GM21423 (cell line): ENCODE results near the gene POLR3K.
A peak's percentile ranks its signal among the peaks of the same experiment; 100 is the strongest.

ENCODE experiments used
- ATAC-seq: cut with Tn5 transposase; IDR thresholded peaks from one replicate; pipeline ENCODE4 v1.9.1; 2021; ENCODE audit warnings: mild to moderate bottlenecking, moderate library complexity; ENCODE audit not compliant: unreplicated experiment

The POLR3K gene

DNA sequence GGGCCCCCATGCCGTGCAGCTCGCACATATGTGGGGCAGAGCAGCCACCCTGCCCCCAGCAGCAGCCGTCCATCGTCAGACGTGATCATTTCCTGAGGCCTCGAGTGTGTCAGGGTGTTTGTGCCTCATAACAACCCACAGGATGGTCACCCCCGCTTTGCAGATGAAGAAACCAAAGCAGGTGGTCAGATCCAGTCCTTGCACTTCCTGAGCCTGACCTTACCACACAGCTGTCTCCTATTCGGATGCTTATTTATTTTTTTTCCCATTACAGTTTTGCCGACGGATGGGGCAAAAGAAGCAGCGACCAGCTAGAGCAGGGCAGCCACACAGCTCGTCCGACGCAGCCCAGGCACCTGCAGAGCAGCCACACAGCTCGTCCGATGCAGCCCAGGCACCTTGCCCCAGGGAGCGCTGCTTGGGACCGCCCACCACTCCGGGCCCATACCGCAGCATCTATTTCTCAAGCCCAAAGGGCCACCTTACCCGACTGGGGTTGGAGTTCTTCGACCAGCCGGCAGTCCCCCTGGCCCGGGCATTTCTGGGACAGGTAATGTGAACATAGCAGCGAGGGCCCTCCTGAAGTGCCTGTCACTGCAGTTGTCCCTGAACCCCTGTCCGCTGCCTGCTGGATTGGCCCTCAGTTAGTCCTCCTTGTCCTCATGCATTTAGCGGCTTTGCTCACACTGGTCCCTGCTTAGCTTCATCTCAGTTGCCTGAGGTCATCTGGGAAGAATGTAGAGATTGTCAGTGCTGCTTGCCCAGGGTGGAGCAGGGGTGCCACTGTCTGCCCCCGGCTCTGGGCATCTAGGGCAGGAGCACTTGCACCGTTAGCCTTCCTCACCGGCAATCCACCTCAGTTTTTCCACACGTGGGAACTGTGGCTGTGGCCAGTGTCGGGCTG is 26.0 kb upstream of the POLR3K start:
- no peak for ATAC-seq

DNA sequence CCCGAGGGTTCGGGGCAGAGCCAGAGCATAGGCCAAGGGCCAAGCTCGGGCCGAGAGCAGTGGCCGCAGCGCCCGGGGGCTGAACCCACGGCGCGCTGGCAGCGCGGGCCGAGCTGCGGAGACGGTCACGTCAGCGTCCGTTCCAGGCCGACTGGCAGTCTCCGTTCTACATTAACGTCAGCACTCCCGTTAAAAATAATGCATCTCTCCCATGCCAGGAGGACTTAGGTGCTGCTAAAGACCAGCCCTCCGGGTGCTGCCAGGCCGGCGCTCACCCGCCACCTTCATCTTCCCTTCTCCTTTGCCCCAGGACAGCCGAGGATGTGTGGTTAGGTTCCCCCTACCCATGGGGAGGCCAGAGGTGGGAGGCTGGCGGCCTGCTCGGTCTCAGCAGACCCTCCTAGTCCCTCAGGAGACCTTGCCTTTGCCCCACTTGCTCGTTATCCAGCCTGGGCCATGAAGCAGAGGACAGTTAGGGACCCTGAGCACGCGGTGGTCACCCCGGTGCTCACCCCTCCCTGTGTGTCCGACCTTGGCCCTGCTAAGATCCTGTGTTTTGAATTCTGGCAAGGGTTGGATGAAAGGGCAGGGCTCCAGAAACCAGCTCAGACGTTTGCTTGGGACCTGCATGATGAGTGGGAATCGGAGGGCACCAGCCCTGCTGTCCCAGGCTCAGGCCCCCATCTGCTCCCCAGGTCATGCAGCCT is 25.2 kb upstream of the POLR3K start:
- peak; percentile 19 for ATAC-seq

DNA sequence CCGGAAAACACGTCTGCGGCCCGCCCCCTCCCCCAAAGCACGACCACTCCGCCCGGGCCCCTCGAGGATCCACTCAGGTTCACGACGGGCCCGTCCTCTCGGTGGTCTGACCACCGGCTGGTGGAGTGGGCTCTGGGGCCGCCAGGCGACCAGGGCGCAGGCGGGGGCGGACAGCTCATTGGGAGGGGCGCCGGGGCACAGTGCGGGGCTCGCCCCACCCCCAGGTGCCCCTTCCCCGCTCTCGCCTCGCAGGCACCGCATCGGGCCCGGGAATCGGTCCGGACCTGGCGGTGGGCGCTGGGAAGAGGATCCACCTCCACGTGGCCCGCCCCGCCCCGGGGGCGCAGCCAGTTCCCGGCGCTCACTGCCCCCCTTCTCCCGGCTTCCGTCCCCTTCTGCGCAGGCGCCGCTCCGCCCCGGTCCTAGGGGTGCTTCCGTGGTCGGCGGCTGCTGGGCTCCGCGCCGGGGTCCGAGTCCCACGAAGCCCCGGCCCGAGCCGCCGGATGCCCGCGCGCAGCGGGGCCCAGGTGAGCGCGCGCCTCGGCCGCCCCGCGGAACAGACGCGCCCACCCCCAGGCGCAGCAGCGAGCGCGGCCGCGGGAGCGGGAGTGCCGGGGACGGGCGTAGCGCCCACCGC is 24.5 kb upstream of the POLR3K start, which contains the start of gene MPG:
MPG (plus strand) TSS at position 419 of the 637 bp plus-strand sequence; CDS start at position 504, 85 bp downstream.
- peak; percentile 60 for ATAC-seq

DNA sequence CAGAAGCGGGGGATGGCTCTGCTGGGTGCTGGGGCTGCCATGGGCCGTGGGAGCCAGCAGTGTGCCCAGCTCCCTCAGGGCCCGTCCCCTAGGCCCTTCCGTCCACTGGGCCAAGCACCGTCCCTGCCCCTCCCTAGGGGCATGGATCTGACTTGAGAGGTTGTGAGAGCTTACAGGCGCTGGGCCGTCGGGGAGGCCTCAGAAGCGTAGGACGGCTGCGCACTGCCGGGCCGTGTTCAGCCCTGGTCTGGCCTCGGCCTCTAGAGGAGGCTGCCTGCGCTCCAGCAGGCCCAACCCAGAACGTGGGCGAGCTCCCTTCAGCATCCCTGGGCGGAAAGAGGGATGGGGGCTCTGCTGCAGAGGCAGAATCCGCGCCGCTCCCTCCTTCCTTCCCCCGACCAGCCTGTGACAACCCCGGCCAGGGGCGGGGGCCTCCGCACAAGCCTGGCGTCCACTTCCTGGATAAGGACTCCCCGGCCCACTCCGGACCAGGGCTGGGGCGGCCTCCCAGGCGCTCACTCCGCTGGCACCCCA is 23.9 kb upstream of the POLR3K start:
- peak; percentile 12 for ATAC-seq

DNA sequence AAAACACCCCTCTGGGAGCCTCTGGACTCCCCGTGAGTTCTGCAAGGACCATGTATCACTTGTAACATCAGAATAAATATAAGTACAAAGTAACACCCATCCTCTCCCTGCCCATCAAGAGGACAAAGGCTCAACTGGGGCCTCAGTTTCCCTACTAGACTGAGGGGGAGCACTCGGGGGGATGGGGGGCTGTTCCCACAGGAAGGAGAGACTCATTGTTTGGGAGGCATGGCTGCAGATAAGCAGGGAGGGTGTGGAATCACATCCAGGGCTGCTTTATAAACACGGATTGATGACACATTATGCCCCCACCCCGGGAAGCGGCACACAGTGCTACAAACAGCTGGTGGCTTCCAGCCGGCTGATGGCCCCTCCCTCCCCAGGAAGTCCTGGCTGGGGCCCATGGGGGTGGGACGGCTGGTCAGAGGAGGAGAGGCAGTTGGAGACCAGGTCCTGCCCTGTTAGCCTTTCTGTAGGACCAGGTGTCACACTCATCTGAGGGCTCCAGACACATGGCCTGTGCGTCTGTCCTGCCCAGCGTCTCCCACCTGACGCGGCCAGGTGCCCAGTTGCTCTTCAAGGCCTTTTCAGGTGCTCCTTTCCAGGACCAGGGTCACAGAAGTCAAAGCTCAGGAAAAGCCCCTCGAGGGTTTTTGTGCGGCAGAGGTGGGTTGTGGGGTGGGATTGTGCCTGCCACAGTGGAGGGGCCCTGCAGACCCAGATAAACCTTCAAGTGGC is 23.3 kb upstream of the POLR3K start:
- no peak for ATAC-seq

DNA sequence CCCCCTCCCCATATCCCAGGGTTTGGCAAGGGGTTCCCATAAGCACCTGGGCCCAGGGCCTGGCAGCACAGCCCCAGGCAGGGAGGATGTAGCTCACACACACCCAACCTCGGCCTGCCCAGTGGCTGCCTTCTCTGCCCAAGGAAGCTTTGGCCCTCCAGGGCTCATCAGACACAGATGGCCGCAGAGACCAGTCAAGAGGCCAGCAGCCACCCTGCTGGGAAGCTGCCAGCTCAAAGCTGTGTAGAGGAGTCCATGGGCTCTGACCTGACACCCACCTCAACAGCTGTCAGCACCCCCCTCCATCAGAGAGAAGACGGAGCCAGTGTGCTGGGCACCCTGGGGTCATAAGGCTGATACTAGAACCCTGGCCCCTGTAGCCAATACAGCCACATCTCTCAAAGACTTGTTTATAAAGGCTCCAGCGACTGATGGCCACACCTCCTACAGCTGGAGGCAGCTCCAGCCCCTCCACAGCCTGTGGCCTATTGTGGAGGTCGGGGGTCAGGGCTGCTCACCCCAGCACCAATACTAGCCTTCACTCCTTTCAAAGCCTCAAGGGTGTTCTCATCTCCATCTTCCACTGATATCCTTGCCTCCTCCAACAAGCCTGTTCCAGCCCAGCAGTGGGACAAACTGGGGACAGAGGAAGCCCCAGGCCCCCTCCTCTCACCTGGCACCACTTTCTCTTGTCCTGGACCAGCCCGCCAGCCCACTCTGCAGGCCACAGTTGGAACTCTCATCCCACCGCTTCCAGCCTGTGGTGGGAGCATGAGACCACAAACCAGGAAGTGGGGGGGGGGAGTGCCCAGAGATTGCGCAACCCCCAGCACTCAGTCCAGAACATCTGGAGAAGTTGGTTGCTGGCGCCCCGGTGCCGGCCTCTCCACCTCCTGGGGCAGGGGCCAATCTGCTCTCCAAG is 22.4 kb upstream of the POLR3K start:
- ATAC-seq: no peak

DNA sequence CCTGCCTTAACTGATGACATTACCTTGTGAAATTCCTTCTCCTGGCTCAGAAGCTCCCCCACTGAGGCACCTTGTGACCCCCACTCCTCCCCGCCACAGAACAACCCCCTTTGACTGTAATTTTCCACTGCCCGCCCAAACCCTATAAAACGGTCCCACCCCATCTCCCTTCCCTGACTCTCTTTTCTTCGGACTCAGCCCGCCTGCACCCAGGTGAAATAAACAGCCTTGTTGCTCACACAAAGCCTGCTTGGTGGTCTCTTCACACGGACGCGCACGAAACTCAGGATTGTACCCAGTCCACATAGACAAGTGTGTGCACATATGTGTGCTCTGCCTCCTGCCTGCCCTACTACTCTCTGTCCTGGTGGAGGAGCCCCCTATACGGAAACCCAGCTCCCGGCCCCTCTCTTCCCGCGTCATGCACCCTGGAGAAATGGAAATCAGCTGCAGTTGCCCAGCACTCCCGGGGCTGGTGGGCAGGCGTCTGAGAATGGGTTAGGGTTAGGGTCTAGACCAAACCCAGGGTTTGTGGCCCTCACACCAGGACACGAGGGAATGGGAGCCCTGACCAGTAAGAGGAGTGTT is 21.4 kb upstream of the POLR3K start:
- ATAC-seq: no peak

DNA sequence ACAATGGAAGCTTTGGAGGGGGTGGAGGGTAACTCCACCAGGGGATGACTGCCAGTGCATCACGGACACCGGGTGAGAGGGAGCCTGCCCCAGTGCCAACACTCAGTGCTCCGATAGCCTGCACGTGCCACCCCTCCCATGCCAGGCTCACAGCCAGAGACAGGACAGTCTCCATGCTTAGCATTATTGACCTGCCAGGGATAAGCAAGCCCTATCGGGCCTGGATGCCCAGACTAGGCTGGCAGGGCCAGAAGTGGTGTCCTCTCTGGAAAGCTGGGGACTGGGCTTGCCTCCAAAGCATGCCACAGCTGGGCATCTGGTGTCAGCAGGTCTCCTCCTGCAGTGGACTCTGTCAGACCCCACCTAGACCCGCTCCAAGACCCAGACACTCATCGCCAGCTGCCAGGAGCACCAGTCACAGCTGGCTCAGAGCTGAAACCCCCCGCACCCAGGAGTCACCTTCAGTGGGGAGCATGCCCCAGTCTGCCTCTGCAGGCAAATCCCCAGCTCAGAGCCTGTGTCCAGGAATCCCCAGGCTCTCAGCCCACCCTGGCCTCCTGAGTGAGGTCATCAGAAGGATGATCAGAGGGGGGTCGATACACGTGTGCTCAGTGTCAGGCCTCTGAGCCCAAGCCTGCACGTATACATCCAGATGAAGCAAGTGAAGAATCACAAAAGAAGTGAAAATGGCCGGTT is 20.8 kb upstream of the POLR3K start:
- ATAC-seq: no peak

DNA sequence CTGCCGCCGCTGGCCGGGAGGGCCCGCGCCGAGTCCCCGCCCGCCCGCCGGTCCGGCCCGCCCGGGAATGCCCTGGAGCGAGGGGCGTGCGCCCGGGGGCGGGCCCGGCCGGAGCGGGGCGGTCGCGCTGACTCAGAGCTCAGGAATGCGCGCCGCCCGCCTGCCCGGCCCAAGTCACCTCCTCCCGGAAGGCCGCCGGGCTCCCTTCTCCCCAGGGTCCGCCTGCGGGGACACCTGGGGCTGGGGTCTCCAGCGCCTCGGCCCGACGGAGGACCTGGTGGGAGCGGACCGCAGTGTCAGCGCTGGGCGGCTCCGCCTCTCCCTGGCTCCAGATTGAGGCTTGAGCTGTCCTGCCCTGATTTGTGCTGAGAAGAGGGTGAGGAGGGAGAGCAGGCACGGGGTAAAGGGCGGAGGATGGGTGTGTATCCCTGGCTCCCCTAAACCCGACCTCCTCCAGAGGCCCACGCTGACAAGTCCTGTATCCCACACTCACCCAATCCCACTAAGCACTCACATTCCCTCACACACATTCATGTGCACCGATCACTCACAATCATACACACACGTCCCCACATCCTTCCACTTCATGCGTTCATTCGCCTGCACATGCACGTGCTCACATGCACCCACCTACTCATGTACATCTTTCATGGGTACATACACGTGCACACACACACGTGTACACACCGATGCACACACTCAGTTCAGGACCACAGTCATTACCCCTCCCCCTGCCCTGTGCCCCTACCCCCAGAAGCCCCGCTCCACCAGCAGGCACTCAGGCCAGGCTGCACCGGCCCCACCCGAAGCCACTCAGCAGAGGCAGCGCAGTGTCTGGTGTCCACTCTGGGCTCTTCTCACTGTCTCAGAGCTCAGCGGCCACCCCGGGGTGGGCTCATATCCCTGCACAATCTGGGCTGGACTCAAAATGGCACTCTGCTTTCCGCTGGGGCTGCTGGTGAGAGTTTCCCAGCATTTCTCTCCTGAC is 19.4 kb upstream of the POLR3K start, which contains the start of gene RHBDF1:
RHBDF1 (minus strand) TSS at position 71 of the 988 bp plus-strand sequence. CDS start 7,616 bp downstream, outside the sequence.
- ATAC-seq: no peak

DNA sequence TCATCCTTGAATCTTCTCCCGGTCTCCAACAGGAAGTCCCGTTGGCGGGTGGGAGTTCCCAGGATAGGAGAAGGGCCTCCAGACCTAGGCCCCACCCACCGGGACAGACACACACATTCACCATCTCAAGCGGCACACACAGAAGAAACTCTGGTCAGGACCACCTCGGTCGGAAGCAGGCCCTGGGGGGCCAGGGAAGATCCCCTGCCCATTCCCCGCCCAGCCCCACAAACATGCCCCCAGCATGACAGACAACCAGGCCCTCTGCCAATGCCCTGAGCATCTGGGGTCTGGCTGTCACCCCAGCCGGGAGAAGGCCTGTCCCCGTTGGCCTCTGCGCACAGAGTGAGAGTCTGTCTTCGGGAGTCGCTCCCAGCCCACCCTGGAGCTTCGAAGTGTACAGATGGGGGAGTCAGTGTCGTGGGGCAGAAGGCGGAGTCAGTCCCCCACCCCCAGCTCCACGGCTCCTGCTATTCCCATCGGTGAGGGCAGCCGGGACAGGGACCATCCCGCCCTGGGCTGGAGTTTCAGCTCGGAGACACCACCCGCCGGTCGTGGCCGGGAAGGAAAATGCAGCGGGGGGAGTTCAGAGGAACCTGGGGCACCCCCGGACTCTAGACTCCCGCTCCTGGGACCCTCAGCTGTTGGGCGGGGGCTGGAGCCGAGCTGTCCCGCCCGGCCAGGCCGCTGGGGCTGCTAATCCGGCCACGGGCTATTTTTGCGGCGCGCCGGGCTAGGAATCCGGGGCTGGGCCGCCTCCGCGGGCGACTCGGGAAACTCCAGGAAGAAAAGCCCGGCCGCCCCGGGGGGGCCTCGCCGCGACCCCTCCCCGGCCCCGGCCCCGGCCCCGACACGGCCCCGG is 18.4 kb upstream of the POLR3K start:
- no peak for ATAC-seq

DNA sequence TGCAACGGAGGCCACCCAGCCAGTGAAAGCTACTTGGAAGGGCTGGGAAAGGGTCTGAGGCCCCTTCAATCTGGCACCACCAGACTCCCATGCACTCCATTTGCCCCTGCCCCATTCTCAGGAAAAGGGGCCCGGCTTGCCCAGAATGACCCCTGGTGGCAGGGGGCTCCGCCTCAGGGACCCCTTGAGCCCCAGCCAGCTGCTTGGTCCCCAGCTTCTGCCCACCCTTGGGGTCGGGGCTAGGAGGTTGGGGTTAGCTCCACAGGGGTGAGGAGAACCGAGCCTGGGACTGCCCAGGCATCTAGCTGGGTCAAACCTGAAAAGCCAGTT is 17.8 kb upstream of the POLR3K start:
- no peak for ATAC-seq

DNA sequence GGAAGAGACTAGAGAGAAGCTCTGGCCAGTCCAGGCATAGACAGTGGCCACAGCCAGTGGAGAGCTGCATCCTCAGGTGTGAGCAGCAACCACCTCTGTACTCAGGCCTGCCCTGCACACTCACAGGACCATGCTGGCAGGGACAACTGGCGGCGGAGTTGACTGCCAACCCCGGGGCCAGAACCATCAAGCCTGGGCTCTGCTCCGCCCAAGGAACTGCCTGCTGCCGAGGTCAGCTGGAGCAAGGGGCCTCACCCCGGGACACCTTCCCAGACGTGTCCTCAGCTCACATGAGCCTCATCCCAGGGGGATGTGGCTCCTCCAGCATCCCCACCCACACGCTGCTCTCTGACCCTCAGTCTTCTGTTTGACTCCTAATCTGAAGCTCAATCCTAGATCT is 15.8 kb upstream of the POLR3K start:
- no peak for ATAC-seq

DNA sequence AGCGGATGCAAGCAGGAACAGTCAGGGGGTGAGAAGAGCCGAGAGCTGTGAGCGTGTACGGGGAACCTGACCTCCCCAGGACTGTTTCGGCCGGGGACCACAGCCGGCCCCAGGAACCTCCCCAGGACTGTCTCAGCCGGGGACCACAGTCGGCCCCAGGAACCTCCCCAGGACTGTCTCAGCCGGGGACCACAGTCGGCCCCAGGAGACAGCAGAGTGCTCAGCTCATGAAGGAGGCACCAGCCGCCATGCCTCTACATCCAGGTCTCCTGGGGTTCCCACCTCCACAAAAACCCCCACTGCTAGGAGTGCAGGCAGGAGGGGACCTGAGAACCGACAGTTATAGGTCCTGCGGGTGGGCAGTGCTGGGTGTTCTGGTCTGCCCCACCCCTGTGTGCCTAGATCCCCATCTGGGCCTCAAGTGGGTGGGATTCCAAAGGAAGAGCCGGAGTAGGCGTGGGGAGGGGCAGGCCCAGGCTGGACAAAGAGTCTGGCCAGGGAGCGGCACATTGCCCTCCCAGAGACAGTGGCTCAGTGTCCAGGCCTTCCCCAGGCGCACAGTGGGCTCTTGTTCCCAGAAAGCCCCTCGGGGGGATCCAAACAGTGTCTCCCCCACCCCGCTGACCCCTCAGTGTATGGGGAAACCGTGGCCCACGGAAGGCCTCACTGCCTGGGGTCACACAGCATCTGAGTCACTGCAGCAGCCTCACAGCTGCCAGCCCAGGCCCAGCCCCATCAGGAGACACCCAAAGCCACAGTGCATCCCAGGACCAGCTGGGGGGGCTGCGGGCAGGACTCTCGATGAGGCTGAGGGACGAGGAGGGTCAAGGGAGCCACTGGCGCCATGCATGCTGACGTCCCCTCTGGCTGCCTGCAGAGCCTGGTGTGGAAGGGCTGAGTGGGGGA is 14.7 kb upstream of the POLR3K start:
- no peak for ATAC-seq

DNA sequence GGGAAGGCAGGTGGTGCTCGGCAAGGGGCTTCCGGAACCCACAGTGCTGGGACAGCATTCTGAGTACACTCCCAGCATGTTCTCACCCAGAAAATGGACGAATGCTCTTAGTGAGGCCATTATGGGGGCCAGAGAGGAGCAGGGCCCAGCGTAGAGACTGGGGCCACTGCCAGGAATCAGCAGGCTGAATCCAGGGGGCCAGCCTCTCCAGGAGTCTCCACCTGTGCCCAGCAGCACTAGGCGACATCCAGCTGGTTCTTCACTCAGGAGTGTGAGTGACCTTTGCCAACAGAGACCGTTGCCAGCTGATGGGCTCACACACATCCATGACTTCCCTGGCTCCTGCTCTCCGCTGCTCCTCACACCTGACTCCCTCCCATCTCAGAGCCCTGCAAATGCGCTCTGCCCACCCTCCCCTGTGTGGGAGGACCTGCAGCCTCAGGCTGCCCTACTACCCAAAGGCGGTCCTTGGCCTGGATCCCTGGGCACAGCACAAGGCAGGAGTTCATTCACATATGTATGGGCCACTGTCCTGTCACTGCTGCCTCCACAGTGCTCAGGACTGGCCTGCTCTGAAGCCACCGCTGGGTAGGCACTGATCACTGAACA is 13.9 kb upstream of the POLR3K start:
- ATAC-seq: no peak
